ENCODE results near the gene BPIFB1.

GRCh38 chr20:33303595-33303994 is 20.6 kb downstream of the BPIFB1 start:
- TF ChIP-seq ZSCAN16 (tag by site-specific recombination; IDR thresholded peaks at IDR 0.05) (no peak), CTCF (tag by site-specific recombination; IDR thresholded peaks at IDR 0.05) (no peak), KLF1 (tag by site-specific recombination; IDR thresholded peaks at IDR 0.05) (no peak), GLI2 (tag by site-specific recombination; IDR thresholded peaks at IDR 0.05; ENCODE audit: borderline replicate concordance, low read depth) (no peak), ZBTB17 (tag by site-specific recombination; IDR thresholded peaks at IDR 0.05) (no peak), ZNF423 (tag by site-specific recombination; IDR thresholded peaks at IDR 0.05) (no peak), HOXA7 (CRISPR knock-in tag; IDR thresholded peaks at IDR 0.05; ENCODE audit: borderline replicate concordance) (no peak), ZNF274 (IDR thresholded peaks at IDR 0.05; ENCODE audit: low read length) (no peak), ZNF274 (tag by site-specific recombination; IDR thresholded peaks at IDR 0.05; ENCODE audit: borderline replicate concordance) (no peak)
- TF ChIP-seq, protein P1, sequence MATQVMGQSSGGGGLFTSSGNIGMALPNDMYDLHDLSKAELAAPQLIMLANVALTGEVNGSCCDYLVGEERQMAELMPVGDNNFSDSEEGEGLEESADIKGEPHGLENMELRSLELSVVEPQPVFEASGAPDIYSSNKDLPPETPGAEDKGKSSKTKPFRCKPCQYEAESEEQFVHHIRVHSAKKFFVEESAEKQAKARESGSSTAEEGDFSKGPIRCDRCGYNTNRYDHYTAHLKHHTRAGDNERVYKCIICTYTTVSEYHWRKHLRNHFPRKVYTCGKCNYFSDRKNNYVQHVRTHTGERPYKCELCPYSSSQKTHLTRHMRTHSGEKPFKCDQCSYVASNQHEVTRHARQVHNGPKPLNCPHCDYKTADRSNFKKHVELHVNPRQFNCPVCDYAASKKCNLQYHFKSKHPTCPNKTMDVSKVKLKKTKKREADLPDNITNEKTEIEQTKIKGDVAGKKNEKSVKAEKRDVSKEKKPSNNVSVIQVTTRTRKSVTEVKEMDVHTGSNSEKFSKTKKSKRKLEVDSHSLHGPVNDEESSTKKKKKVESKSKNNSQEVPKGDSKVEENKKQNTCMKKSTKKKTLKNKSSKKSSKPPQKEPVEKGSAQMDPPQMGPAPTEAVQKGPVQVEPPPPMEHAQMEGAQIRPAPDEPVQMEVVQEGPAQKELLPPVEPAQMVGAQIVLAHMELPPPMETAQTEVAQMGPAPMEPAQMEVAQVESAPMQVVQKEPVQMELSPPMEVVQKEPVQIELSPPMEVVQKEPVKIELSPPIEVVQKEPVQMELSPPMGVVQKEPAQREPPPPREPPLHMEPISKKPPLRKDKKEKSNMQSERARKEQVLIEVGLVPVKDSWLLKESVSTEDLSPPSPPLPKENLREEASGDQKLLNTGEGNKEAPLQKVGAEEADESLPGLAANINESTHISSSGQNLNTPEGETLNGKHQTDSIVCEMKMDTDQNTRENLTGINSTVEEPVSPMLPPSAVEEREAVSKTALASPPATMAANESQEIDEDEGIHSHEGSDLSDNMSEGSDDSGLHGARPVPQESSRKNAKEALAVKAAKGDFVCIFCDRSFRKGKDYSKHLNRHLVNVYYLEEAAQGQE (tag by site-specific recombination; IDR thresholded peaks at IDR 0.05) = no peak
- TF ChIP-seq, protein P2, sequence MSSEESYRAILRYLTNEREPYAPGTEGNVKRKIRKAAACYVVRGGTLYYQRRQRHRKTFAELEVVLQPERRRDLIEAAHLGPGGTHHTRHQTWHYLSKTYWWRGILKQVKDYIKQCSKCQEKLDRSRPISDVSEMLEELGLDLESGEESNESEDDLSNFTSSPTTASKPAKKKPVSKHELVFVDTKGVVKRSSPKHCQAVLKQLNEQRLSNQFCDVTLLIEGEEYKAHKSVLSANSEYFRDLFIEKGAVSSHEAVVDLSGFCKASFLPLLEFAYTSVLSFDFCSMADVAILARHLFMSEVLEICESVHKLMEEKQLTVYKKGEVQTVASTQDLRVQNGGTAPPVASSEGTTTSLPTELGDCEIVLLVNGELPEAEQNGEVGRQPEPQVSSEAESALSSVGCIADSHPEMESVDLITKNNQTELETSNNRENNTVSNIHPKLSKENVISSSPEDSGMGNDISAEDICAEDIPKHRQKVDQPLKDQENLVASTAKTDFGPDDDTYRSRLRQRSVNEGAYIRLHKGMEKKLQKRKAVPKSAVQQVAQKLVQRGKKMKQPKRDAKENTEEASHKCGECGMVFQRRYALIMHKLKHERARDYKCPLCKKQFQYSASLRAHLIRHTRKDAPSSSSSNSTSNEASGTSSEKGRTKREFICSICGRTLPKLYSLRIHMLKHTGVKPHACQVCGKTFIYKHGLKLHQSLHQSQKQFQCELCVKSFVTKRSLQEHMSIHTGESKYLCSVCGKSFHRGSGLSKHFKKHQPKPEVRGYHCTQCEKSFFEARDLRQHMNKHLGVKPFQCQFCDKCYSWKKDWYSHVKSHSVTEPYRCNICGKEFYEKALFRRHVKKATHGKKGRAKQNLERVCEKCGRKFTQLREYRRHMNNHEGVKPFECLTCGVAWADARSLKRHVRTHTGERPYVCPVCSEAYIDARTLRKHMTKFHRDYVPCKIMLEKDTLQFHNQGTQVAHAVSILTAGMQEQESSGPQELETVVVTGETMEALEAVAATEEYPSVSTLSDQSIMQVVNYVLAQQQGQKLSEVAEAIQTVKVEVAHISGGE (tag by site-specific recombination; conservative IDR thresholded peaks at IDR 0.05; ENCODE audit: low read depth) = no peak
